Measurements from ENCODE around the gene MYADM.

MYADM gene

GRCh38 chr19:53867225-53868090, at the start of gene MYADM:
Gene MYADM, plus strand, starts transcription at chr19:53867883. Its CDS starts 5,647 bp downstream, at chr19:53873530.
- H3K4me3 ChIP-seq (ENCODE audit: low read depth, low read length), result peak within 1 kb of the TSS; percentile 51
- no peak for TF ChIP-seq CTCF (IDR thresholded peaks at IDR 0.05; ENCODE audit: borderline replicate concordance, insufficient read depth, low read depth, low read length)

- no peak for TF ChIP-seq CTCF (IDR thresholded peaks at IDR 0.05; ENCODE audit: borderline replicate concordance, insufficient read depth, low read depth, low read length)
- H3K4me3 ChIP-seq (ENCODE audit: low read depth, low read length), result no peak overlapping the region
Measured at GRCh38 chr19:53818756-53819155, 48.9 kb upstream of the MYADM start.

- no peak overlapping the region for H3K4me3 ChIP-seq (ENCODE audit: low read depth, low read length)
- TF ChIP-seq CTCF (IDR thresholded peaks at IDR 0.05; ENCODE audit: borderline replicate concordance, insufficient read depth, low read depth, low read length), result no peak
Measured at GRCh38 chr19:53819861-53820260, 47.8 kb upstream of the MYADM start.

GRCh38 chr19:53823380-53824120, 44.1 kb upstream of the MYADM start:
- no peak overlapping the region for H3K4me3 ChIP-seq (ENCODE audit: low read depth, low read length)
- no peak for TF ChIP-seq CTCF (IDR thresholded peaks at IDR 0.05; ENCODE audit: borderline replicate concordance, insufficient read depth, low read depth, low read length)

- H3K4me3 ChIP-seq (ENCODE audit: low read depth, low read length), result no peak within 1 kb of the TSS
- TF ChIP-seq CTCF (IDR thresholded peaks at IDR 0.05; ENCODE audit: borderline replicate concordance, insufficient read depth, low read depth, low read length), result no peak
Measured at GRCh38 chr19:53824134-53824611, 43.5 kb upstream of the MYADM start, which contains the start of gene NLRP12. Gene NLRP12, minus strand, starts transcription at chr19:53824314. Its CDS starts 140 bp downstream, at chr19:53824174.

- H3K4me3 ChIP-seq (ENCODE audit: low read depth, low read length), result no peak overlapping the region
- no peak for TF ChIP-seq CTCF (IDR thresholded peaks at IDR 0.05; ENCODE audit: borderline replicate concordance, insufficient read depth, low read depth, low read length)
Measured at GRCh38 chr19:53826876-53827275, 40.8 kb upstream of the MYADM start.

All from GM12875 (cell line).